NCI-H2196 treated with DMSO at 0.1 percent for 48 hours (cell line): ENCODE measurements around the gene MICAL2.

ENCODE experiments used
- DNase-seq: peaks from one replicate; lab custom pipeline; 2025; ENCODE audit not compliant: unreplicated experiment; lab: John Stamatoyannopoulos, UW

Gene MICAL2

GRCh38 chr11:12205330-12205729 lies 94.9 kb downstream of the MICAL2 start:
- no peak for DNase-seq

- no peak for DNase-seq
Observed at GRCh38 chr11:12206529-12206928, 96.1 kb downstream of the MICAL2 start.

- DNase-seq, result no peak
Observed at GRCh38 chr11:12207384-12208150, 97.2 kb downstream of the MICAL2 start.

GRCh38 chr11:12209096-12209495 lies 98.7 kb downstream of the MICAL2 start:
- DNase-seq, result no peak

- no peak for DNase-seq
Observed at GRCh38 chr11:12210200-12210599, 99.8 kb downstream of the MICAL2 start.

GRCh38 chr11:12211331-12212065 lies 101.1 kb downstream of the MICAL2 start:
- no peak for DNase-seq

- DNase-seq, result no peak
Observed at GRCh38 chr11:12212174-12212820, 101.9 kb downstream of the MICAL2 start.

- no peak for DNase-seq
Observed at GRCh38 chr11:12212821-12213185, 102.4 kb downstream of the MICAL2 start.

- DNase-seq, result no peak
Observed at GRCh38 chr11:12213883-12214282, 103.5 kb downstream of the MICAL2 start.

GRCh38 chr11:12214751-12215150 lies 104.4 kb downstream of the MICAL2 start:
- DNase-seq, result no peak

- no peak for DNase-seq
Observed at GRCh38 chr11:12215181-12215593, 104.8 kb downstream of the MICAL2 start.

GRCh38 chr11:12216041-12216451 lies 105.7 kb downstream of the MICAL2 start:
- DNase-seq, result no peak

- no peak for DNase-seq
Observed at GRCh38 chr11:12216671-12217374, 106.4 kb downstream of the MICAL2 start.

GRCh38 chr11:12217879-12218278 lies 107.5 kb downstream of the MICAL2 start:
- no peak for DNase-seq

- no peak for DNase-seq
Observed at GRCh38 chr11:12218909-12219308, 108.5 kb downstream of the MICAL2 start.

- DNase-seq, result no peak
Observed at GRCh38 chr11:12219757-12220156, 109.4 kb downstream of the MICAL2 start.

- no peak for DNase-seq
Observed at GRCh38 chr11:12220305-12220704, 109.9 kb downstream of the MICAL2 start.

- no peak for DNase-seq
Observed at GRCh38 chr11:12221051-12221535, 110.7 kb downstream of the MICAL2 start.

- no peak for DNase-seq
Observed at GRCh38 chr11:12222055-12222792, 111.8 kb downstream of the MICAL2 start.

- no peak for DNase-seq
Observed at GRCh38 chr11:12223771-12224536, 113.6 kb downstream of the MICAL2 start.
